ENCODE measurements around the gene PITPNM3. TPM values are rescaled to one million over a fixed set of nuclear protein-coding genes. Genes with fewer than 3 reads are reported as not detected.

The PITPNM3 gene
- total RNA-seq, 1 experiment from 2014 or later = 0.44 TPM

DNA sequence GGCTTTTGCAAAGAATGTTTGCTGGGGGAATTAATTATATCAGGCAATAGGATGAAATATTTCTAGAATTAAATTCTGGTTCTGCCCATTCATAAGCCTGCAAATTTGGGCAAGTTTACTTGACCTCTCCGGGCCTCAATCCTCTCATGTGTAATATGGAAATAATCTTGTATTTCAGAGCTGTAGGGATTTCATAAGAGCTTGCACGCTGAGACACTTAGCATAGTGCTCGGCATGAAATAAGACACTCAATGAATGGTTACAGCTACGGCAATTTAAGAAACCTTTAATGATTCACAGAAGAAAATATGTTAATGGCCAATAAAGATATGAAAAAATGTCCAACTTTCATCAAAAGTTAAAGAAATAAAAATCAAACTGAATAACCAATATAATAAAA is 40.6 kb upstream of the PITPNM3 start:
- Histone ChIP-seq H3K27me3 (ENCODE audit: control insufficient read depth, insufficient read depth, low read length) (no peaks in the 10 kb centered on the region), H3K4me1 (ENCODE audit: control insufficient read depth, insufficient read depth, low read length) (0 out of 2 replicates have a peak, but pooled peaks cover 2% of the 10 kb centered on the region), H3K4me3 (ENCODE audit: low read depth in 2 of 2, low read length in 2 of 2) (no peak overlapping the region), H3K9me3 (ENCODE audit: control insufficient read depth, insufficient read depth, low read depth, low read length) (no peaks in the 10 kb centered on the region), H3K36me3 (ENCODE audit: control insufficient read depth, insufficient read depth, low read length) (peaks cover 12% of the 10 kb centered on the region), H3K27ac (ENCODE audit: low read length) (no peak overlapping the region)
- ATAC-seq = no peak
- CTCF ChIA-PET = no interaction called here
- DNase-seq (ENCODE audit: low read depth, low spot score) = no peak
- no peak for TF ChIP-seq POLR2AphosphoS5 (IDR thresholded peaks at IDR 0.05; ENCODE audit: low read depth, low read length)
- in situ Hi-C loops (cut with HindIII; ENCODE audit: low pct_unique_long_range_greater_than_20kb, low sequenced_read_pairs) (no loop called here), intact Hi-C loops (cut with micrococcal nuclease; ENCODE audit: unreplicated experiment) (no loop called here)
- no TSS peak for BruUV-seq (replicated peaks)
- POLR2A ChIA-PET = no interaction called here

DNA sequence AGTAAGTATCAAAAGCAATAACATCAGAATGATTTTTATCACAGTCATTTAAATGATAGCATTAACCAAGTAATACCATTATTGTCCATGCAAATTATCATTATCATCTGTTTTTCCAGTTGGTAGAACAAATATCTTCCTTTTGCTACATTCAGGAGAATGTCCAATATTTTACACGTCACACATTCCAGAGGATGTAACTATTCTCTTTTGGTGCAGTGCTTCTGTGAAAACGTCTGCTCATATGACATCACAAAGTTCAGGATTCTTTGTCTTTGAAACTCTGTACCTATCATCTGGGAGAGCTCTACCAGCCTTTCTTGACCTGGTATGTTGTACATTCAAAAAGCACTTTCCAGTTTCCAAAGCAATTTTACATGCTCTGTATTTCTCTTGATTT is 40.2 kb upstream of the PITPNM3 start:
- BruUV-seq (replicated peaks) = no TSS peak
- no peak overlapping the region for H3K4me3 ChIP-seq (ENCODE audit: low read depth in 2 of 2, low read length in 2 of 2)
- H3K27me3 ChIP-seq (ENCODE audit: control insufficient read depth, insufficient read depth, low read length) = no peaks in the 10 kb centered on the region
- ChIA-PET CTCF (no interaction called here), POLR2A (no interaction called here)
- 0 out of 2 replicates have a peak, but pooled peaks cover 2% of the 10 kb centered on the region for H3K4me1 ChIP-seq (ENCODE audit: control insufficient read depth, insufficient read depth, low read length)
- H3K27ac ChIP-seq (ENCODE audit: low read length) = no peak overlapping the region
- TF ChIP-seq POLR2AphosphoS5 (IDR thresholded peaks at IDR 0.05; ENCODE audit: low read depth, low read length) (no peak), SIN3A (IDR thresholded peaks at IDR 0.05; ENCODE audit: borderline replicate concordance, insufficient read depth, low read depth, low read length) (no peak), TCF7L2 (IDR thresholded peaks at IDR 0.05; ENCODE audit: low read depth, low read length) (no peak)
- TF ChIP-seq, protein P1, sequence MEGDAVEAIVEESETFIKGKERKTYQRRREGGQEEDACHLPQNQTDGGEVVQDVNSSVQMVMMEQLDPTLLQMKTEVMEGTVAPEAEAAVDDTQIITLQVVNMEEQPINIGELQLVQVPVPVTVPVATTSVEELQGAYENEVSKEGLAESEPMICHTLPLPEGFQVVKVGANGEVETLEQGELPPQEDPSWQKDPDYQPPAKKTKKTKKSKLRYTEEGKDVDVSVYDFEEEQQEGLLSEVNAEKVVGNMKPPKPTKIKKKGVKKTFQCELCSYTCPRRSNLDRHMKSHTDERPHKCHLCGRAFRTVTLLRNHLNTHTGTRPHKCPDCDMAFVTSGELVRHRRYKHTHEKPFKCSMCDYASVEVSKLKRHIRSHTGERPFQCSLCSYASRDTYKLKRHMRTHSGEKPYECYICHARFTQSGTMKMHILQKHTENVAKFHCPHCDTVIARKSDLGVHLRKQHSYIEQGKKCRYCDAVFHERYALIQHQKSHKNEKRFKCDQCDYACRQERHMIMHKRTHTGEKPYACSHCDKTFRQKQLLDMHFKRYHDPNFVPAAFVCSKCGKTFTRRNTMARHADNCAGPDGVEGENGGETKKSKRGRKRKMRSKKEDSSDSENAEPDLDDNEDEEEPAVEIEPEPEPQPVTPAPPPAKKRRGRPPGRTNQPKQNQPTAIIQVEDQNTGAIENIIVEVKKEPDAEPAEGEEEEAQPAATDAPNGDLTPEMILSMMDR (IDR thresholded peaks at IDR 0.05) = no peak
- TF ChIP-seq, protein P2, sequence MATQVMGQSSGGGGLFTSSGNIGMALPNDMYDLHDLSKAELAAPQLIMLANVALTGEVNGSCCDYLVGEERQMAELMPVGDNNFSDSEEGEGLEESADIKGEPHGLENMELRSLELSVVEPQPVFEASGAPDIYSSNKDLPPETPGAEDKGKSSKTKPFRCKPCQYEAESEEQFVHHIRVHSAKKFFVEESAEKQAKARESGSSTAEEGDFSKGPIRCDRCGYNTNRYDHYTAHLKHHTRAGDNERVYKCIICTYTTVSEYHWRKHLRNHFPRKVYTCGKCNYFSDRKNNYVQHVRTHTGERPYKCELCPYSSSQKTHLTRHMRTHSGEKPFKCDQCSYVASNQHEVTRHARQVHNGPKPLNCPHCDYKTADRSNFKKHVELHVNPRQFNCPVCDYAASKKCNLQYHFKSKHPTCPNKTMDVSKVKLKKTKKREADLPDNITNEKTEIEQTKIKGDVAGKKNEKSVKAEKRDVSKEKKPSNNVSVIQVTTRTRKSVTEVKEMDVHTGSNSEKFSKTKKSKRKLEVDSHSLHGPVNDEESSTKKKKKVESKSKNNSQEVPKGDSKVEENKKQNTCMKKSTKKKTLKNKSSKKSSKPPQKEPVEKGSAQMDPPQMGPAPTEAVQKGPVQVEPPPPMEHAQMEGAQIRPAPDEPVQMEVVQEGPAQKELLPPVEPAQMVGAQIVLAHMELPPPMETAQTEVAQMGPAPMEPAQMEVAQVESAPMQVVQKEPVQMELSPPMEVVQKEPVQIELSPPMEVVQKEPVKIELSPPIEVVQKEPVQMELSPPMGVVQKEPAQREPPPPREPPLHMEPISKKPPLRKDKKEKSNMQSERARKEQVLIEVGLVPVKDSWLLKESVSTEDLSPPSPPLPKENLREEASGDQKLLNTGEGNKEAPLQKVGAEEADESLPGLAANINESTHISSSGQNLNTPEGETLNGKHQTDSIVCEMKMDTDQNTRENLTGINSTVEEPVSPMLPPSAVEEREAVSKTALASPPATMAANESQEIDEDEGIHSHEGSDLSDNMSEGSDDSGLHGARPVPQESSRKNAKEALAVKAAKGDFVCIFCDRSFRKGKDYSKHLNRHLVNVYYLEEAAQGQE (IDR thresholded peaks at IDR 0.05; ENCODE audit: insufficient read depth in 1 of 2, low read depth in 2 of 2, low read length in 1 of 2) = no peak
- intact Hi-C loops (cut with micrococcal nuclease; ENCODE audit: unreplicated experiment) = no loop called here
- H3K36me3 ChIP-seq (ENCODE audit: control insufficient read depth, insufficient read depth, low read length) = peaks cover 12% of the 10 kb centered on the region
- no peaks in the 10 kb centered on the region for H3K9me3 ChIP-seq (ENCODE audit: control insufficient read depth, insufficient read depth, low read depth, low read length)
- in situ Hi-C loops (cut with HindIII; ENCODE audit: low pct_unique_long_range_greater_than_20kb, low sequenced_read_pairs) = no loop called here
- DNase-seq (ENCODE audit: low read depth, low spot score) = no peak
- no peak for ATAC-seq

DNA sequence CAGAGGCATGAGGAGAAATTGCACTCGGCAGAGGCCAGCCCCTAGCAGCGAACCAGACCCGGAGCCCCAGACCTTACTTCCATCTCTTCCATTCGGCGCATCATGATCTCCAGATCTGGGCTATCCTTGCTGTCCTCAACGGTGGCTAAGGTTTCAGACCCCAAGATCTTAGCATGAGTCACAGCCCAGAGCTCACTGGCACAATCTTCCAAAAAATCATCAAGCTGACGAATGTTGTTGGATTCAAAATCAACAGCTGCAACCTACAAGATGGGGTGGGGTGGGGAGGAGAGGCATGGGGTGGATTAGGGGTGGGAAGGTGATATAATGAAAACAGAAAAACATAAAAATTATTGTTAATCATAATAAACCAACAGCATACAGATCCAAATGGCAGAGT is 39.7 kb upstream of the PITPNM3 start:
- POLR2A ChIA-PET = no interaction called here

More for the DNA sequence above, 39.7 kb upstream of the PITPNM3 start:
- no peaks in the 10 kb centered on the region for H3K9me3 ChIP-seq (ENCODE audit: control insufficient read depth, insufficient read depth, low read depth, low read length)
- 0 out of 2 replicates have a peak, but pooled peaks cover 2% of the 10 kb centered on the region for H3K4me1 ChIP-seq (ENCODE audit: control insufficient read depth, insufficient read depth, low read length)
- CTCF ChIA-PET = no interaction called here
- peaks cover 12% of the 10 kb centered on the region for H3K36me3 ChIP-seq (ENCODE audit: control insufficient read depth, insufficient read depth, low read length)
- H3K27me3 ChIP-seq (ENCODE audit: control insufficient read depth, insufficient read depth, low read length) = no peaks in the 10 kb centered on the region
- intact Hi-C loops (cut with micrococcal nuclease; ENCODE audit: unreplicated experiment) = no loop called here
- no peak overlapping the region for H3K27ac ChIP-seq (ENCODE audit: low read length)
- in situ Hi-C loops (cut with HindIII; ENCODE audit: low pct_unique_long_range_greater_than_20kb, low sequenced_read_pairs) = no loop called here
- no TSS peak for BruUV-seq (replicated peaks)
- DNase-seq (ENCODE audit: low read depth, low spot score) = no peak
- TF ChIP-seq, protein P1 (IDR thresholded peaks at IDR 0.05) = no peak
- TF ChIP-seq, protein P2 (IDR thresholded peaks at IDR 0.05; ENCODE audit: insufficient read depth in 1 of 2, low read depth in 2 of 2, low read length in 1 of 2) = no peak
- TF ChIP-seq POLR2AphosphoS5 (IDR thresholded peaks at IDR 0.05; ENCODE audit: low read depth, low read length) = no peak
- TF ChIP-seq TCF7L2 (IDR thresholded peaks at IDR 0.05; ENCODE audit: low read depth, low read length) = no peak
- no peak for TF ChIP-seq SIN3A (IDR thresholded peaks at IDR 0.05; ENCODE audit: borderline replicate concordance, insufficient read depth, low read depth, low read length)
- no peak for ATAC-seq
- H3K4me3 ChIP-seq (ENCODE audit: low read depth in 2 of 2, low read length in 2 of 2) = no peak overlapping the region
